Stomach (tissue), 9 donors: ENCODE measurements around the gene ATP2B2. TPM values are rescaled to one million over a fixed set of nuclear protein-coding genes. Genes with fewer than 3 reads are reported as not detected.

Source experiments
- DNase-seq, 2 donors: peaks; one replicate each; pipeline versions ENCODE4 v3.0.0 to v3.0.0-alpha.2; 2013 to 2019
- H3K27ac ChIP-seq, 5 donors: fragments of 200-600 bp in 4 of 5; sonication (generic) in 4 of 5; one replicate each; pipeline ENCODE4 v1.5.1; 2013 to 2019; ENCODE audit warnings: mild to moderate bottlenecking in 1 of 5, moderate library complexity in 1 of 5
- H3K27me3 ChIP-seq, 3 donors: fragments of 200-600 bp; sonication (generic); one replicate each; pipeline ENCODE4 v1.5.1; 2017 to 2019; ENCODE audit warnings: mixed run types in 1 of 3
- H3K36me3 ChIP-seq, 4 donors: fragments of 200-600 bp; sonication (generic); 1 replicate in 3 of 4; 2 replicates in 1 of 4; pipeline ENCODE4 v1.5.1; 2016 to 2019
- H3K4me1 ChIP-seq, 4 donors: fragments of 200-600 bp; sonication (generic); one replicate each; pipeline ENCODE4 v1.5.1; 2016 to 2019
- H3K4me3 ChIP-seq, 4 donors: fragments of 200-600 bp; sonication (generic) in 3 of 4; one replicate each; pipeline ENCODE4 v1.5.1; 2016 to 2019; ENCODE audit warnings: mild to moderate bottlenecking in 1 of 4
- H3K9me3 ChIP-seq, 4 donors: fragments of 200-600 bp; sonication (generic); one replicate each; pipeline ENCODE4 v1.5.1; 2016 to 2019
- EP300 ChIP-seq: sonication (generic); formaldehyde crosslinking; IDR thresholded peaks from one replicate; pipeline ENCODE4 v1.6.1; 2017; ENCODE audit warnings: antibody characterized with exemption
- POLR2A ChIP-seq, 4 donors: fragments of 450-650 bp; IDR thresholded peaks; one replicate each; pipeline ENCODE4 v1.6.1; 2016; ENCODE audit warnings: antibody characterized with exemption in 4 of 4, control low read depth in 2 of 4, mild to moderate bottlenecking in 1 of 4, moderate library complexity in 1 of 4
- POLR2AphosphoS5 ChIP-seq, 3 donors: sonication (generic); formaldehyde crosslinking; IDR thresholded peaks; one replicate each; pipeline ENCODE4 v1.6.1; 2016; ENCODE audit warnings: antibody characterized with exemption in 3 of 3
- WGBS, 5 donors: extraction: QIAGEN DNeasy Blood & Tissue Kit in 3 of 5; methylation state at CpG; one replicate each; pipeline versions ENCODE4 v1.1.5 to v1.1.7; 2013 to 2018; 5-methylcytosine and 5-hydroxymethylcytosine counted together
- intact Hi-C: fragments of 100-400 bp; cut with DNase I; formaldehyde crosslinking; loops from one replicate; pipeline ENCODE4 v1.15.1; 2023; ENCODE audit warnings: low total_unique reads
- polyA plus RNA-seq, 3 donors: library from polyadenylated mRNA; stranded (reverse); fragments of 200-250 nt; gene quantifications; one replicate each; pipeline ENCODE4 v1.2.3, GENCODE V29; 2013
- total RNA-seq, 5 donors: library from RNA; depleted of rRNA; stranded (reverse); fragments of >200 nt; gene quantifications; one replicate each; pipeline versions ENCODE4 v1.1.0 to v1.2.3, GENCODE V29; 2014 to 2016
- TF ChIP-seq, protein P1 (sequence below), 7 experiments: fragments of 450-650 bp in 4 of 7; fragments of 200-600 bp in 3 of 7; sonication (generic) in 3 of 7; IDR thresholded peaks; one replicate each; pipeline ENCODE4 v1.5.1; 2016 to 2019; ENCODE audit warnings: antibody characterized with exemption in 7 of 7, control low read depth in 2 of 7, mild to moderate bottlenecking in 1 of 7
- donor health status: healthy with polysubstance abuse.
- donor health status: Bipolar disorder and iron deficiency.
- donor health status: healthy.

Gene ATP2B2
- total and polyA plus RNA-seq, 8 donors = 0.03 to 0.37 TPM; not detected in 6

DNA sequence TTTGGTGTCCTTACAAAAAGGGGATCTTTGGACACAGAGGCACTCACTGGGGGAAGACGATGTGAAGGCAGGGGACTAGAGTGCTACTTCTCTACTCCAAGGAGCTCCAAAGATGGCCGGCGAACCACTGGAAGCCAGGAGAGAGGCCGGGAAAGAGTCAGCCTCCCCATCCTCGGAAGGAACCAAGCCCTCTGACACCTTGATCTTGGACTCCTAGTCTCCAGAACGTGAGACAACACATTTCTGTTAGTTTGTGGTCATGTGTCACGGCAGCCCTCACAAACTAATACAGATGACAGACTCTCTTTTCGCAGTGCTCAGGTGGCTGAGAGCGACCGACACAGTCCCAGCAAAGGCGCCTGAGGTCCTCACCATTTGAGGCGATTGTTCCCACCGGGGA lies 24.4 kb upstream of the ATP2B2 start:
- intact Hi-C loops = no loop called here
- 84 to 94% (median 86%) methylated on average over 5 to 13 of the region's 13 CpGs for WGBS, 5 donors
- Histone ChIP-seq H3K36me3 (no peaks in the 10 kb centered on the region), H3K27me3 (peaks cover 0 to 35% (median 0%) of the 10 kb centered on the region in 3 donors), H3K27ac (no peak overlapping the region), H3K4me3 (no peak overlapping the region), H3K9me3 (no peaks in the 10 kb centered on the region), H3K4me1 (no peaks in the 10 kb centered on the region)
- DNase-seq = peak in 1 of 2 donors; percentile 9
- TF ChIP-seq, protein P1, sequence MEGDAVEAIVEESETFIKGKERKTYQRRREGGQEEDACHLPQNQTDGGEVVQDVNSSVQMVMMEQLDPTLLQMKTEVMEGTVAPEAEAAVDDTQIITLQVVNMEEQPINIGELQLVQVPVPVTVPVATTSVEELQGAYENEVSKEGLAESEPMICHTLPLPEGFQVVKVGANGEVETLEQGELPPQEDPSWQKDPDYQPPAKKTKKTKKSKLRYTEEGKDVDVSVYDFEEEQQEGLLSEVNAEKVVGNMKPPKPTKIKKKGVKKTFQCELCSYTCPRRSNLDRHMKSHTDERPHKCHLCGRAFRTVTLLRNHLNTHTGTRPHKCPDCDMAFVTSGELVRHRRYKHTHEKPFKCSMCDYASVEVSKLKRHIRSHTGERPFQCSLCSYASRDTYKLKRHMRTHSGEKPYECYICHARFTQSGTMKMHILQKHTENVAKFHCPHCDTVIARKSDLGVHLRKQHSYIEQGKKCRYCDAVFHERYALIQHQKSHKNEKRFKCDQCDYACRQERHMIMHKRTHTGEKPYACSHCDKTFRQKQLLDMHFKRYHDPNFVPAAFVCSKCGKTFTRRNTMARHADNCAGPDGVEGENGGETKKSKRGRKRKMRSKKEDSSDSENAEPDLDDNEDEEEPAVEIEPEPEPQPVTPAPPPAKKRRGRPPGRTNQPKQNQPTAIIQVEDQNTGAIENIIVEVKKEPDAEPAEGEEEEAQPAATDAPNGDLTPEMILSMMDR (IDR thresholded peaks at IDR 0.05) = no peak
- TF ChIP-seq POLR2AphosphoS5 (IDR thresholded peaks at IDR 0.05) (no peak), EP300 (no peak), POLR2A (IDR thresholded peaks at IDR 0.05) (no peak)

DNA sequence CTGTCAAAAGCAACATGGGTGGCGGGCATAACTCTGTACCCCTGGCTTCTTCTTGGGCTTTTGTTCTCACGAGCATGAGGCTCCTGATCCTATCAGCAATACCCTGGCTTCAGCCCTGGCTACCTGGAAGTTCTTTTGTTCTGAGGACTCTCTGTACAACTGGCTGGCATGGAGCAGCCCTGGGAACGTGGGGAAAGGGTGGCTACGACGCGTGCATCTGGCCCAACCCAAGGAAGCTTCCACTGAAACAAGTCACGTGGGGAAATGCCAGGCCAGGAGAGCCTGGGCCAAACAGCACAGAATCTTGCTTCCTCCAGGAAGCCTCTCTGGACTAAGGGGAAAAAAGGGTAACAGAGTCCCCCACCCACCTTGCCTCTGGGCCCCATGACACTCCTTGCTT lies 22.7 kb upstream of the ATP2B2 start:
- TF ChIP-seq, protein P1 (IDR thresholded peaks at IDR 0.05) = no peak
- no peak for TF ChIP-seq POLR2A (IDR thresholded peaks at IDR 0.05)
- no peak for TF ChIP-seq POLR2AphosphoS5 (IDR thresholded peaks at IDR 0.05)
- TF ChIP-seq EP300 = no peak
- Histone ChIP-seq H3K4me3 (no peak overlapping the region), H3K27ac (no peak overlapping the region), H3K36me3 (no peaks in the 10 kb centered on the region), H3K9me3 (no peaks in the 10 kb centered on the region), H3K27me3 (peaks cover 0 to 46% (median 0%) of the 10 kb centered on the region in 3 donors), H3K4me1 (no peaks in the 10 kb centered on the region)
- WGBS, 5 donors = 63 to 75% (median 75%) methylated on average over 7 of the region's 7 CpGs
- intact Hi-C loops = no loop called here
- peak in 1 of 2 donors; percentile 13 for DNase-seq

DNA sequence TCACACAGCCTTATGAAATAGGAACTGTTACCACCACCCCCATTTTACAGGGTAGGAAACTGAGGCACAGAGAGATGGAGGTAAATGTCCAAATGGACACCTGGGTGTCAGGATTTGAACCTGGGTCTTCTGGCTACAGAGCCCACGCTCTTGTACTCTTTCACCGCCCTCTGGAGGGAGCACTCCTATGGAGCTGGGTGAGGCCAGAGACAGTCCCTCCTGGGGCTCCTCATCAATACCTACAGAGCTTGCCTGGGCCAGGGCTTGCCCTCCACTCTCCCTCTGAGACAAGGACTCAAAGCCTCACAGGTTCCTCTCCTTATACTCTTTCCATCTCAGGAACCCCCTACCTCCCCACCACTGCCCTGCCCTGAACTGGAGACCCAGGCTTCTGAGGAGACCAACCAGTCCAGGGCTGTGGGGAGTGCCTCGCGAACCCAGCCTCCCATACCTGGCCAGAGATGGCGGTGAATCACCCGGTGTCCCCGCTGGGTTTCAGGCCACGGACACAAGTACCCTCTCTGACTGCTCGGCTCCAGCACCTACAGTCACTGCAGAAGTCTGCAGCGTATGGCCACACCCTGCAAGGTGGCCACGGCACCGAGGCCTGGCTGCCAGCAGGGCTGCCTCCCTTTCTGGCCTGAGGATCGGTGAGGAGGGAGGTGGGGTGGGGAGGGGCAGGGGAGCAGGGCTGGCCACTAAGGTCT lies 22.1 kb upstream of the ATP2B2 start:
- WGBS, 5 donors = 67 to 76% (median 70%) methylated on average over 9 to 13 of the region's 13 CpGs
- TF ChIP-seq EP300 = no peak
- no peak for TF ChIP-seq POLR2A (IDR thresholded peaks at IDR 0.05)
- TF ChIP-seq, protein P1 (IDR thresholded peaks at IDR 0.05) = no peak
- TF ChIP-seq POLR2AphosphoS5 (IDR thresholded peaks at IDR 0.05) = no peak

DNA sequence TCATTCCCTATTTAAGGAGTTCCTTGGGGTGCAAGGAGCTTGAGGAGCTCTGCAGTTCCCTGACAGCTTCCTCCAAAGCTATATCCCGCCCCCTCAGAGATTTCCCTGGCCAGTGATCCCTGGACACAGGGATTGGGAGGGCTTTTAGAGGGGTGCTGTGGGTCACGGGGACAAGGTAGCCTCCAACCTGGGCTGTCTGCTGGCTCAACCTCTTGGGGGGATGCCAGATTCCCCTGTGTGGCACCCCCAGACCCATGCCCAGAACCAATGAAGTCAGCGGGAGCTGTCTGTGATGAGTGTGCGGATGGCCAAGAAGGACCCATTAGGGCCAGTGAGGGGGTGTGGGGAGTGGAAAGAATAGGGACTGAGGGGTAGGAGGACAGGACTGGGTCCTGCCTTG lies 21.0 kb upstream of the ATP2B2 start:
- WGBS, 5 donors = 75 to 87% (median 84%) methylated on average over 3 to 4 of the region's 4 CpGs
- intact Hi-C loops = no loop called here
- DNase-seq = peak in 1 of 2 donors; percentile 20
- no peak overlapping the region for H3K27ac ChIP-seq
- TF ChIP-seq EP300 (no peak), POLR2A (IDR thresholded peaks at IDR 0.05) (no peak), POLR2AphosphoS5 (IDR thresholded peaks at IDR 0.05) (no peak)
- TF ChIP-seq, protein P1 (IDR thresholded peaks at IDR 0.05) = no peak
- no peak overlapping the region for H3K4me3 ChIP-seq
- H3K4me1 ChIP-seq = no peaks in the 10 kb centered on the region
- no peaks in the 10 kb centered on the region for H3K9me3 ChIP-seq
- peaks cover 0 to 46% (median 0%) of the 10 kb centered on the region in 3 donors for H3K27me3 ChIP-seq
- H3K36me3 ChIP-seq = no peaks in the 10 kb centered on the region

More for the DNA sequence above, 22.1 kb upstream of the ATP2B2 start:
- DNase-seq = peak in 1 of 2 donors; percentile 15
- intact Hi-C loops = no loop called here
- Histone ChIP-seq H3K36me3 (no peaks in the 10 kb centered on the region), H3K4me1 (no peaks in the 10 kb centered on the region), H3K27ac (no peak overlapping the region), H3K9me3 (no peaks in the 10 kb centered on the region), H3K27me3 (peaks cover 0 to 46% (median 0%) of the 10 kb centered on the region in 3 donors), H3K4me3 (no peak overlapping the region)
